ENCODE measurements around the gene TMEM116. TPM values are rescaled to one million over a fixed set of nuclear protein-coding genes. Genes with fewer than 3 reads are reported as not detected.

Gene TMEM116
- total RNA-seq, 2 experiments from 2014 or later, result 12.7 to 12.8 TPM

GRCh38 chr12:111993292-111994150 is 19.4 kb downstream of the TMEM116 start:
- peaks cover 56% of the 10 kb centered on the region for H3K4me1 ChIP-seq (ENCODE audit: insufficient read depth, low read length)
- H3K4me1 Mint-ChIP-seq (ENCODE audit: low read depth), result peaks cover 80% of the 10 kb centered on the region
- no peaks in the 10 kb centered on the region for H3K36me3 ChIP-seq (ENCODE audit: insufficient read depth, low read length)
- ChIA-PET CTCF (interaction anchor here (1.1 to 3.7 kb wide), 3 partner anchors 10 to 42 kb away, joined by 3 to 28 read pairs (median 6); partner anchors contain the start of genes ERP29 and TMEM116), POLR2A (interaction anchor here (0.7 to 14.5 kb wide), 16 partner anchors 9 to 152 kb away, joined by 3 to 351 read pairs (median 5); partner anchors contain the start of genes ERP29, MAPKAPK5, NAA25 and TMEM116)
- no peaks in the 10 kb centered on the region for H3K9me3 ChIP-seq (ENCODE audit: control insufficient read depth in 1 of 2, insufficient read depth in 1 of 2, low read length in 2 of 2)
- intact Hi-C loops (cut with DNase I, micrococcal nuclease), result loop anchor here (1.0 to 5.0 kb wide), 4 partner anchors 8 to 396 kb away; partner anchors contain the start of genes ATXN2 (in 1 of the 2), ERP29 (in 1 of the 2) and TMEM116 (in 1 of the 2)
- TF ChIP-seq CTCF (IDR thresholded peaks at IDR 0.05), result no peak
- H3K36me3 Mint-ChIP-seq (ENCODE audit: low read depth), result peaks cover 25% of the 10 kb centered on the region
- H3K27me3 Mint-ChIP-seq, result no peaks in the 10 kb centered on the region
- DNase-seq (peak in 7 of 14 experiments; percentile 18 to 72 (median 52)), ATAC-seq (ENCODE audit: poor library complexity) (peak; percentile 78)
- H3K4me3 Mint-ChIP-seq, result peak overlapping the region; percentile 81
- no peaks in the 10 kb centered on the region for H3K27me3 ChIP-seq (ENCODE audit: control insufficient read depth in 1 of 2, insufficient read depth in 2 of 2, low read length in 2 of 2)
- H3K27ac ChIP-seq (ENCODE audit: low read depth in 1 of 2, low read length in 2 of 2), result peak overlapping the region; percentile 31 to 44
- H3K4me3 ChIP-seq (ENCODE audit: low read length), result peak overlapping the region; percentile 57
- H3K27ac Mint-ChIP-seq, result peak overlapping the region; percentile 86
- no peaks in the 10 kb centered on the region for H3K9me3 Mint-ChIP-seq

- peaks cover 77% of the 10 kb centered on the region for H3K4me1 Mint-ChIP-seq (ENCODE audit: low read depth)
These were observed 20.5 kb downstream of the TMEM116 start for GRCh38 chr12:111992464-111992863.

More at GRCh38 chr12:111992464-111992863, 20.5 kb downstream of the TMEM116 start:
- Mint-ChIP-seq H3K9me3 (no peaks in the 10 kb centered on the region), H3K27ac (peak overlapping the region; percentile 86), H3K36me3 (ENCODE audit: low read depth) (peaks cover 32% of the 10 kb centered on the region), H3K27me3 (no peaks in the 10 kb centered on the region), H3K4me3 (peak overlapping the region; percentile 65)
- H3K27me3 ChIP-seq (ENCODE audit: control insufficient read depth in 1 of 2, insufficient read depth in 2 of 2, low read length in 2 of 2), result no peaks in the 10 kb centered on the region
- ChIA-PET POLR2A (interaction anchor here (0.8 to 14.5 kb wide), 7 partner anchors 10 to 47 kb away, joined by 3 to 351 read pairs (median 13); partner anchors contain the start of genes ERP29 and TMEM116), CTCF (interaction anchor here (2.0 to 3.7 kb wide), 2 partner anchors 9 to 21 kb away, joined by 6 to 28 read pairs; partner anchors contain the start of genes ERP29 and TMEM116)
- H3K27ac ChIP-seq (ENCODE audit: low read depth in 1 of 2, low read length in 2 of 2), result peak overlapping the region; percentile 31 to 44
- no peaks in the 10 kb centered on the region for H3K9me3 ChIP-seq (ENCODE audit: control insufficient read depth in 1 of 2, insufficient read depth in 1 of 2, low read length in 2 of 2)
- no peak for ATAC-seq (ENCODE audit: poor library complexity)
- H3K36me3 ChIP-seq (ENCODE audit: insufficient read depth, low read length), result no peaks in the 10 kb centered on the region
- no peak overlapping the region for H3K4me3 ChIP-seq (ENCODE audit: low read length)
- peaks cover 49% of the 10 kb centered on the region for H3K4me1 ChIP-seq (ENCODE audit: insufficient read depth, low read length)
- DNase-seq, result no peak
- TF ChIP-seq CTCF (IDR thresholded peaks at IDR 0.05), result no peak
- intact Hi-C loops (cut with DNase I, micrococcal nuclease), result loop anchor here (5.0 kb wide), 2 partner anchors 45 to 395 kb away; partner anchors contain the start of gene ATXN2 (in 1 of the 2)
